Eye (tissue), 1 donor: ENCODE results near the gene FLRT2.

Source experiments
- DNase-seq: peaks from one replicate; pipeline ENCODE4 v3.0.0-alpha.2; 2015

The FLRT2 gene, protein sequence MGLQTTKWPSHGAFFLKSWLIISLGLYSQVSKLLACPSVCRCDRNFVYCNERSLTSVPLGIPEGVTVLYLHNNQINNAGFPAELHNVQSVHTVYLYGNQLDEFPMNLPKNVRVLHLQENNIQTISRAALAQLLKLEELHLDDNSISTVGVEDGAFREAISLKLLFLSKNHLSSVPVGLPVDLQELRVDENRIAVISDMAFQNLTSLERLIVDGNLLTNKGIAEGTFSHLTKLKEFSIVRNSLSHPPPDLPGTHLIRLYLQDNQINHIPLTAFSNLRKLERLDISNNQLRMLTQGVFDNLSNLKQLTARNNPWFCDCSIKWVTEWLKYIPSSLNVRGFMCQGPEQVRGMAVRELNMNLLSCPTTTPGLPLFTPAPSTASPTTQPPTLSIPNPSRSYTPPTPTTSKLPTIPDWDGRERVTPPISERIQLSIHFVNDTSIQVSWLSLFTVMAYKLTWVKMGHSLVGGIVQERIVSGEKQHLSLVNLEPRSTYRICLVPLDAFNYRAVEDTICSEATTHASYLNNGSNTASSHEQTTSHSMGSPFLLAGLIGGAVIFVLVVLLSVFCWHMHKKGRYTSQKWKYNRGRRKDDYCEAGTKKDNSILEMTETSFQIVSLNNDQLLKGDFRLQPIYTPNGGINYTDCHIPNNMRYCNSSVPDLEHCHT

DNA sequence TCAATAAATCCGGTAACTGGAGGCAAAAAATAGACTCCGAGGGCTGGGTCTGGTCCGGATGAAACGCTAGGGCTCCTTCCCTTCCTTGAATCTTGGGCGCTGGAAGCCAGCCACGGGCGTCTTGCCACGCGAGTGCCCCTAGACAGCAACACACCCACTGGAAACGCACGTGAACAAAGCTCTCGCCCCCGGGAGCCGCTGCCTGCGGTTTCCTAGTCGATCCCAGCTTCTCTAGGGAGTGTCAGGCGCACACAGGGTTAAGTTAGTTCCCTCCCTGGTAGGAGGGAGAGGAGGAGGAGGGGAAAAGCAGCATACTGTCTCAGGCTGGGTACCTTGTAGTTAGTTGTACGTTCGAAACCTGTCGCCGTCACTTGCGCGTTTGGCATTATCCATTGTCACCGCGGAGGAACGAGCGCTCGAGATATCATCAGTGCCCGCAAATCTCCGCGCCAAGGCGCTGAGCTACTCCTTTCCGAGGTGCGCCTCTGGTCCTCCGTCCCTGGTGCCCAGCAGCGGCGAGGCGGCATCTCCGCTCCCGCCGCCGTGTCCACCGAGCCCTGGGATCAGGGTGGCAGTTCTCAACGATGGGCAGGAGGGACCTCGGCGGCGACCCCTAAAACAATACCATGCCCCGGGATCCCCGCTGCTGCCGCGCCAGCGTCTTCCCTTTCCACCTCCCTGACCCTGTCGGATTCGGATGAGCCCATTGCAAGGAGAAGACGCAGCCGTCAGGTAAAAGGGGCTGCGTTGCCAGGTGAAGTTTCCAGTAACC, at the start of gene FLRT2:
Gene FLRT2, plus strand, starts transcription at position 342 of the 772 bp plus-strand sequence. CDS start 91,371 bp downstream, outside the sequence.
- DNase-seq = peak; percentile 87

DNA sequence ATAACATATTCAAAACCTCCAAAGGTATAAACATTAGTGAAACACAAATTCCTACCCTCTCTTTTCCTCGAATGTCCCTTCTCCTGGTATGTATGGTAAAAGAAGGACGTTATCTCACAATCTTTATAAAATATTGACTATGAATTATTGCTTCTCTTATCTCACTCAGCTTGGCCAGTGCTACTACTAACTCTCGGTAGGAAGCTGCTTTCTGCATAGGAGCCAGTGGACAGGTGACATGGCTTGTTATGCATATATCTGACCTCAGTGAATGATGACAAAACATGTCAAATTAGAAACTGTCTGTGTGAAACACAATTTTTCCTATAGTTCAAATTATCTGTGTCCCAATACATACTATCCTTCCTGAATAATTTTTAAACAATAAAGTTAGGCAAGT, 48.5 kb upstream of the FLRT2 start:
- DNase-seq = no peak

DNA sequence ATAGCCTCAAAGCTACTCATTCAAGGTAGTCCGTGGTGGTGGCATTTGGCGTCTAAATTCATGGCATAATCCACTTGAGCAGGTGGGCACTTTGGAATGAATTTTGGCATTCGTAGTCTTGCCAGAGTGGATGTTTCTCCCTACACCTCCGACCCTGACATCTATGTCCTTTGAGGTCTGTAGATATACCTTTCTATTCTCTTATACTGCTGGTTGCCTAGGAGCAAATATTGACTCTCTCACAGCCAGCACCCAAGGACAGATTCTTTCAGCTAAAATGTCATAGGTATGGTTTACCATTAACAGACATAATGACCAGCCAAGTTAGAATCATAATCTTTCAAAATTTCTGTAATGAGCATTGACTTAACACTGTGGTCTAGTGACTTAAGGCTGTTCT, 47.4 kb upstream of the FLRT2 start:
- no peak for DNase-seq

DNA sequence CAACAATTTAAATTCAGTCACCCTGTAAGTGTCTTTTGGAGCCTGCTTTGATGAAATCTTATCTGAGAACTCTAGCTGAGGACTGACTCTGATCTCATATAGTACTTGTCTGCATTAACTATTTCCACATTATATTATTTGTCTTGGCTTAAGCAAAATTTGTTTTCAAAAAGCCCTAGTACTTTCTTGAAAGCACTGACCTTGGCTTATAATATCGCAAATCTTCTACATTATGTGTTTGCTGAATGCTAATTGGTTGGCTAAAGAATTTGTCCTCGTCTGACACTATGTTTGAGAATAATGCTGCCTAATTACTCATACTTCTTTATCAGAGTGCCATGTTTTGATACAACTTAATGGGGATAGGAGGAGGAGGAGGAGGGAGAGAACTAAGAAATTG, 46.9 kb upstream of the FLRT2 start:
- DNase-seq = peak; percentile 41

DNA sequence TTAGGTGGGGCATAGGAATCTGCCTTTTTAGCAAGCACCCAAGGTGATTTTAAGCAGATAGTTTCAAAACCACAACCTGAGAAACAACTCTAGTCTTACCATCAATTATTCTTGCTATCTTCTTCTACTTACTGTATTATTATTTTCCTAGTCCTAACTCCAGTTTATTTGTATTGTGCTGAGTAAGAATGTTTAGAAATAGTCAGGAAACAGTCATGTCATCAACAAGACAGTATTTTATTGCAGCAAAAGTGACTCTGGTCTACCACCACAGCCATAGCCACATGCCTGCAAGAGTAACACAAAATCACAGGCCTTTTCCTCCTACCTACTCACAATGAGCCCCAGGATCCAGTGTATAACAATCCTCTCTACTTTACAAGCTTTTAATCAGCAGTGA, 46.3 kb upstream of the FLRT2 start:
- DNase-seq = peak; percentile 58

DNA sequence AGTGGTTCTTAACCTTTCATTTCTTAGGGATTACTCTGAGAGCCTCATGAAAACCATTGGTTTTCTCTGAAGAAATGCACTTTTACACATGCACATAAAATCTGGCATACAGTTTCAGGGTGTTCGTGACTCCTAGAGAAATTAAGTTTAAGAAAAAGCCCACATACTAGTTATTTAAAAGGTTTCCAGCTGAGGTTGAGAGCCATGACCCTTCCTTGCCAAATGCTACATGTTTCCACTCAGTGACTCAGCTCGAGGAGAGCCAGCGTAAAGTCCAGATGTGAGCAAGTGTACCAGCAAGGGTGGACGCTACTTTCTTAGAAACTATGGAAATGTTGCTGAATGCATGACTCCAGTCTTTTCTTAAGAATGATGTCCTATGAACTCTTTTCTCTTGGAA, 42.7 kb upstream of the FLRT2 start:
- no peak for DNase-seq

DNA sequence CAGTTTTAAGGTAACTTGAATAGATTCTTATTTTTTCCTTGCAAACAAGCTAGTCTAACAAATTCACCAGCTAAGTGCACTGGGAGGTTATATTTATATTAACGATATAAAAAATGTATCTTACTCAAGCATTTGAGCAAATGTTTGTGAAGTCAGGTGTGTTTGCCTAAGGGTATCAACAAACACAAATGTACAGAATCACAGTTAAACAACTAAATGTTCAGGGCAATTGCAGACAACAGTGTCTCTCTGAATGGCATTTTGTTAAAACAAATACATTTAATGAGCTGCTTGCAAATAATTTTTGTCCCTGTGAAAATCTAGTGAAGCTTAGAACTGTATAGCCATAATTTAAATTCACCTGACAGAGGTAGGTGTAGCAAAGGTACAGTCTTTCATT, 28.2 kb upstream of the FLRT2 start:
- no peak for DNase-seq

DNA sequence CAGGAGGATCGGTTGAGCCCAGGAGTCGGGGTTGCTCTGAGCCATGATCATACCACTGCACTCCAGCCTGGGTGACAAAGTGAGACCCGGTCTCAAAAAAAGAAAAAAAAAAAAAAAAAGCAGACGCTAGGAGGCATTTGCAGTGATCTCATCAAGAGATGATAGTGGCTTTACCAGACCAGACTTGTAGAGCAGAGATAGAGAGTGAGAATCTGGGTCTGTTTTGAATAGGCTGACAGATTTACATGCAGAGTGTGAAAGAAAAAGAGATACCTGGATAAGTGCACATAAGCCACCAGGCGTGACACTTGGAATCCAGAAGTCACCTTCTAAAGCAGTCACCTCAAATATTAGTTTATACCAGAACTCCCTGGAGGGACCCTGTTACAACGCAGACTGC, 21.1 kb upstream of the FLRT2 start:
- no peak for DNase-seq

DNA sequence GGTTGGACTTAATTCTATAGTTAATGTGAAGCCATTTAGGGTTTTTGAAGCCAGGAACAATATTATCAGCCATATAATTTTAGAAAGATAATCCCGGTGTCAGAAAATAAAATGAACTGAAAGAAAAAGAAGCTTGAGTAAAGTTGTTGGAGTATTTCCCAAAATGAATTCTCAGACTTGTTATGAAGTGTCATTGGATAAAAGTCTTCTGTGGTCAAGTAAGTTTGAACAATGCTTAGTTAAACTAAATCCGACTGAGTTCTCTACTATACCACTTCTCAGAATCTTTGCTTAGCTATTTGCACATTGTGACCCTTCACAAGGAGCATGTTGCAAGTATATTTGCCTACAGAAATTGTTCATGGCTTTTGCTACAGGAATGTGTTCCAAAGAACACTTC, 17.5 kb upstream of the FLRT2 start:
- no peak for DNase-seq

DNA sequence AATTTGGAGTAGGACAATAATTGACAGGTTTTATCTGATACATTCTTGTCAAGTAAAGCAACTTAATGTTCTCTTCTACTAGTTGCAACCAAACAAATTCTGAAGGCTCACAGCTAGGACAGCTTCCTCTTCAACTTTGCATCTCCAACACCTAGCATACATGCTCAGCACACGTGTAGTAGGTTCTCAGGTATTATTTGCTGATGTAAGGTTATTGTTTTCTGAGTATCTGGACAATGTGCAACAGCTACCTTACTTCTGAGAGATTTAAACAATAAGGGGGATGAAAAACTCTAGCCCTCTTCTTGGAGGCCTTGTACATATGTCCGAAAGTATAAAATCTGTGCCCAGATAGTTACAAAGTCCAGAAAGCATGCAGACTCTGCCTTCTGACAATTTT, 15.5 kb upstream of the FLRT2 start:
- DNase-seq = no peak

DNA sequence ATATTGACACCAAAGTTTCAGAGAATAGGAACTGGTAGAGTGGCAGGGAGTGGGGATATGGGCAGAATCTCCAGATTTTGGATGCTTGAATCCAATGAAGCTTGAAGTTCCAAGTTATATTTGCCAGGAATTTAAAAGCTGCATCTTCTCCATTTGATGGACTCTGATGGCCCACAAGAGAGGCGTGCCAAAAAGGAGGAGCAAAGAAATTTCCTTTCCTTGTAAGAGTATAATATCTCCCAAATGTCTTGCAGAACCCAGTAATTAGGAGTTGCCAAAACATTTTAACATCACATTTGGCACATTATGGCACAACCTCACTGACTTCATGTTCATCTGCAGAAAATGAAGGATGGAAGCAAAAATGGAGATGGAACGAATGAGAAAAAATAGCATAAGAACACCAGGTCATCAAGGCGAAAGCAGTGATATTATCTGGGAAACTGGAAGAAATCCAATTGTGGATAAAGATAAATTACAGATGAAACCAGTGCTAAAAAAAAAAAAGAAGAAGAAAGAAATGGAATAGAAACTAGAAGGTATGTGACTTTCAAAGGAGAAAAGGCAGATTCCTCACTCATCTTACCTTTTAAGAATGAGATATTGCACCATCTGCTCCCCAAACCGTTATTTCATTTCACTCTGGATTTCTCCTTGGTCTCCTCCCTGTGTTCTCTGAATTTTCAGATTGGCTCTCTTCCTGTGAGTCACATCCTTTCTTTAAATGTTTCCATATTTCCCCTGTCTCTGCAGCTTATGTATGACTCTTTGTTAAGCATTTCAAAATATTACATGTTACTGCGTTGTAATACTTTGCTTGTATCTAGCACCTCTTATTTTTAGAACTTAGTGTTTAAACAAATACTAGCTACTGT, 13.5 kb upstream of the FLRT2 start:
- DNase-seq = peak; percentile 31

DNA sequence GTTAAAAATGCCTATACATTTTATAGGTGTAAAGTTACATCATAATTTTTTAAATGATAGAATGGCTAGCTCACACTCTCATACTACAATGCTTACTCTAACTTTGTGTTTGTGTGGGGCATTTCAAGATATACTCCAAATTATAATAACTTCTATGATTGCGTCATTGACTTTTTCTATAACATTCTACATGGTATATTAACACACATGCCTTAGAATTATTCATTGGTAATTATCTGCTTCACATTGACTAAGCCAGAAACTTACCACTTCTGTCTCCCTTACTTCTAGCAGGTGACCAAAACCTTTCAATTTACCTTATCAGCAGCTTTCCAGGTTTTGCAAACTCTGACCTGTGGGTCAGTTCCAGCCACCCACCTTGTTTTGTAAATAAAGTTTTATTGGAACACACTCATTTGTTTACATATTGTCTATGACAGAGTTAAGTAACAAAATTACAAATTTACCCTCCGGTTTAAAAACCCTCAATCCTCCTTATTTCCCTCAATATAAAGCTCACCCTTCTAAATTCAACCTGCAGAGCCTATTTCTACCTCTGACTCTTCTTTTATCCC, 12.7 kb upstream of the FLRT2 start:
- DNase-seq = no peak

DNA sequence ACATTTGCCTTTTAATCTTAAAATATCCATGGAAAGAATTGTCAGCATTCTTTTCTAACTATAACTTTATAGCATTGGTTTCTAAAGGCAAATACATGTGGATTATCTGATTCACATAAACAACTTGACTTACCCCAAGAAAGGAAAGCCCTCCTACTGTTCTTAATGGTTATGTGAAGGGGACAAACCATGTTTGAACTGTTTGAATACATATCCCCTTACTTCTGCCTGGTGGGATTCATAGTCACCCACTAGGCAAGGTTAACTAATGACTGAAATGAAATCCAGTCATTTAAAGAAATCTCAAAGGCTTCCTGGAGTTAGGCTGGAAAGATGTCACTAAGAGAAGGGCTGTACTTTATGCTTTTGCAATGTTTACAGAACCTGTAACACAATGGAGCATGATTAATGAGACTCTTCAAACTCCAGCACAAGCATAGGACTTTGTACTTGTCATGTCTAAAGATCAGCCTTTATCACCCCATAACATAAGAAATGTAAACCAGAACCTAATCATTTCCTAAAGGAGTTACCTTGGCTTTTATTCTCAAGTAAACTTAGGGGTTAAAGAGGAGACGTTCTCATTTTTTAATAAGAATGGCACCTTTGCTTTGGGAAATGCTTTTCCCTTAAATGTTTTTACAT, 10.2 kb upstream of the FLRT2 start:
- no peak for DNase-seq

DNA sequence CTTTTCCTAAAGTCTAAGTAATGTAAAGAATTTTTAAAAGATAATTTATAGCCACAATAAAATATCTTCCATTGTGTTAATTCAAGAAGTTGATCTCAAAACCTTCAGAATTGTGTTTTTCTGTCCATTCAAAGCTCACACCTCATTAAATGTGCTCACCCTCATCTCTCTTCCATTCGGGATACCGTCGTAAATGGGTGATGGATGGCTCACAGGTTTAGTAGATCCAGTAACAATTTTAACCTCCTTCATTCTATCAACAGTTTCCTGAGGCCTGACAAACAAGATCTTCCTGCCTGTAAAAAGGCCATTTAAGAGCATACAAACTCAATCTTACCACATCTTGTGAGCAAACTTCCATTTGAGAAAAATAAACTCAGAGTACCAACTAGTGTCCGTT, 9.4 kb upstream of the FLRT2 start:
- DNase-seq = no peak

DNA sequence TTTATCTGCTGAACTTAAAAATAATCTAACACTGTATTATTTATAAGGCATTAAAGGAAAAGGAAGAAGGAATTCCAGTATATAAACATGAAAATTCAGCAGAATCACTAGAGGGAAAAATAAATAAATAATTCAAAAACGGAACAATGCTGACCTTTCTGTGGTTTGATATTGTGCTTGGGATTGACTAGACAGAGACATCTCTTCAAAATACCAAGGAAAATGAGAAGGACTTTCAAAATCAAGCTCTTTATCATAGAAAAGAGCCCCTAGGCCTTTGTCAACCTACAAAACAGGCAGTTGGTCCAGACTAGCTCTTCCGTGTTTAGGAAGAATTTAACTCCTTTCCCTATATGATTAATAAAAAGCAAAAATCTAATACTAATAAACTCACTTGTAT, 6.3 kb upstream of the FLRT2 start:
- no peak for DNase-seq

DNA sequence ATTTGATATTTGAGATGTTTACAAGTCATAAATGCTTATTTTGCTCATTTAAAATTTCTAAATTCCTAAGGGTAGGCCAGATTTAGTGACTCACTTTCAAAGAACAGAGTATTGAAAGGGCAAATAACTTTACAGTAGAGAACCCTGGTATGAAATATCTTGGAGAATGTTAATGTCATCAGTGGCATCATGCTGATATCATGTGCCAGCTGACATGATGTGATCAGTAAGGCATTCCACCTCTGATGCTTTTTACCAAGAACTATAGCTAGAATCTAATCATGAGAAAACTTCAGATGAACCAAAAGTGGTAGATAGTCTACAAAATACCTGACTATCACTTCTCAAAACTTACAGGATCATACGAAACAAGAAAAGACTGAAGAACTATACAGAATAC, 2.9 kb upstream of the FLRT2 start:
- no peak for DNase-seq

DNA sequence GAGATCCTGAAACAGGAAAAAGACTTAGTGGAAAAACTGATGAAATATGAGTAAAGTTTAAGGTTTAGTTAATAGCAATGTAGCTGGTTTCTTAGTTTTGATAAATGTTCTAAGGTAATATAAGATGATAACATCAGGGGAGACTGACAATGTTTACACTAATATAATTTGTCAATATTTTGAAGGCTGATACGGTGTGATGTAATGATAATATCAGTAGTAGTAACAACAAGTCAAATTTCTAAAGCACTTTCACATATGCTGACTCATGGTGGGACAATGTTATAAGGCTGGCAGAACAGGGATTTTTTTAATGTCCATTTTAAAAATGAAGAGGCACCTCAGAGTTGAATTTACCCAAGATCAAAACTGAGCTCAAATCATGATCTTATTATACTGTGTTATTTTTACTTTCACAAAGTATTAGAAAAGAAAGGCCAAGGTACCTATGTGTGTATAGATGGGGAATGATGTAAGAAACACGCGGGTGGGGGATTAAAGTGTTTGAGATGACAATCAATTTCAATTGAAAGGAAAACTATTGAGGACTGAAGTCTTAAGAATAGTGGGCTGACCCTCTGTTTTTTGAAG, 2.4 kb upstream of the FLRT2 start:
- no peak for DNase-seq

DNA sequence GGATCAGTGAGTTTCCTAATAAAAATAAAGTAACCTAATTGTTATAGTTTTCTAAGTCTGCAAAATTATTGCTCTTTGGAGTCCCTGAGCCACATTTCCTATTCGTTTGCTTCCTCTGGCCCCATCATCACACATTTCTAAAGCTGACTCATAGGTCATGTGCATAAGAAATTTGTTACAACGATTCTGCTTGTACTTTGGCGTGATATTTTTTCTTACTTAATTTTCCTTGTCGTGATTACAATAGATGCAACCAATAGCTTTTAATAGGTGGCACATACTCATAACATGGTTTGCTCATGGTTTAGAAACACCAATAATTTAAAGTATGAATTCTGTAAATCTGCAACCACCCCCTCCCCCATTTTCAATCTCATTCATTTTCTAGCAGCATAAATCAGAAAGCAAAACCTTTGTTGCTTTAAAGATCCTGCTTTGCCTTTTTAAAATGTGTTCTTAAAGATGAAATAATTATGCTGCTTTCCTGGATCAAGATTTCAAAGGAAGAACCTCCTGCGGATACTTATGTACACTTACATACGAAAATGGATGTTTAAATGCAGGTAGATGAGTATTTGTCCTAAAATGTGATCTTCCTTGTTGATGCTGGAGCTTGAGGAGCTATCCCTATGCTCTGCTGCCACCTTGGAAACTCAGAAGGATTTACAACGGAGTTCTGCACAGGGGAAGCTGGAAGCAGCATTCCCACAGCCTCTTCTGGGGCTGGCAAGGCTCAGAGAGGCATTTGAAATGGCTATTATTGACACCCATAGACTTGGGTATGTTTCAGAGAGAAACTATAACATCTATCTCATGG, 1.7 kb upstream of the FLRT2 start:
- peak; percentile 91 for DNase-seq

DNA sequence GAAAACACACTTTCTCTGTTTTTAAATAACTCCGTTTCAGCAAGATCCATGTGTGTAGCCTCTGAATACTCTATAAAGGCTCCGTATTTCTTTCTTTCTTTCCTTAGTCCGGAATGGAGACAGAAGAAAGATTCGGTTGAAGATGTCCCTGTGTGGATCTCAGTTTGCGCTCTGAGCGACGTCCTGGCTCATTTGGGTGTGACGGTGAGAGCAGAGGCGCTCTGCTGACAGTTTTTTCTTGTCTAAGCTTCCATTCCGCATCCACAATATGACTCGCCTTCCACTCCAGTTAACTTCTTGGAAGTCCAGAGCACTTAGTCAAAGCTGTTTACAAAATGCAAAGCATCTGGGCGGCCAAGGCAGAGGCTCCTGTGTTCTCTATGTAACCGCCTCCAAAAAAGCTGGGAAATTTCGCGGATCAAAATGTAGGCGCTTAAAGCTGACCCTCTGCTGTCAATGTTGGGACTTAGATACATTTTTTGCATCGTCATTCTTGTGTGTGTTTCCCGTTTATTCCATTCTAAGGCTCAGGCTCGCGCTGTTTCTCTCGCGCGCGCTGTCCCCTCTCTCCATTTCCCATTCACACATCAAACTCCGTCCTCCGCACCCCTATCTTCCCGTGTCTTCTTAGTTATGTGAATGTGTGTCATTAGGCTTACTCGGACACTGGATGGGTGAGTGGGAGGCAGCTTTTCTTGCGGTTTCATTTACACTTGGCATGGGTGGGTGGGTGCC, 880 bp upstream of the FLRT2 start:
- peak; percentile 85 for DNase-seq

DNA sequence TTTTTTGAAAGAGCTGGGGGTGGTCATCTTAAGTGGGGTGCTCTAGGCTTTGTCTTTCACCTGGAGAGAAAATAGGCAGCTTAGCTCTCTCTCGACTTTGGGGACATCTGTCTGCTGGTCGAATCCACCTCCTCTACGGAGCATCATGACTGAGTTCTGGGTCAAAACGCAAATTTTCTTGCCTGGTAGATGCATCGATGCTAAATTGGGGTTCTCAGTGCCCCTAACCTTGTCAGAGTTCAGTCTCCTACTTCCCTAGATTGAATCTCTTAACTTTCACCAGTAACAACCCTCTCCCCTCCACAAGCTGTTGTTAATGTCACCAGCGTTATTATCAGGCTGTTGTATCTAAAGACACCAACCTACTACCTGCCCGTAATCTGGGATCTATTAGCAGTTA, 682 bp downstream of the FLRT2 start:
- DNase-seq = no peak
